Measurements from ENCODE around the gene AFDN. TPM values are rescaled to one million over a fixed set of nuclear protein-coding genes. Genes with fewer than 3 reads are reported as not detected.

AFDN gene
- total RNA-seq, 1 experiment from 2014 or later, result 182 TPM

DNA sequence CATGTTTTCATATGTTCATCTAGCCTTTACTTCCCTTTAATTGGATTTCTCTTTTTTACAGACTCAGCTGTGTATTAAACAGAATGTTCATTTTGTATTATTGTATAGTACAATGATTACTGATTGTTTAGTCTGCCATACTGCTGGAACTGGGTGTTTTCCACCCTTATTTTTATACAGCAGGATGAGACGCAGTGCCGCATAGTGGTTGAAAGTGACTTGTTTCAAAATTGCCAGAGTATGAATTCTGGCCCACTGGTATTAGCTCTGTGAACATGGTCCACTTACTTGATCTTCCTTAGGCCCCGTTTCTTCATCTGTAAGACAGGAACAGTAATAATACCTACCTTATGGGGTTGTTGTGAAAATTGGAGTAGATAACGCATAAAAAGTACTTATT lies 22.1 kb downstream of the AFDN start:
- Mint-ChIP-seq H3K27me3 (ENCODE audit: low read depth) (no peaks in the 10 kb centered on the region), H3K4me1 (peaks cover 78% of the 10 kb centered on the region), H3K4me3 (0 out of 2 replicates have a peak overlapping the region, but pooled peaks have one; percentile 18), H3K9me3 (no peaks in the 10 kb centered on the region), H3K27ac (peak overlapping the region; percentile 100), H3K36me3 (no peaks in the 10 kb centered on the region)
- no peak for DNase-seq (ENCODE audit: low spot score)
- ChIA-PET POLR2A (interaction anchor here (1.0 kb wide), 1 partner anchor 11 kb away, joined by 3 read pairs; no protein-coding TSS in a partner anchor), CTCF (interaction anchor here (1.3 kb wide), 1 partner anchor 12 kb away, joined by 4 read pairs; no protein-coding TSS in a partner anchor)
- no peak for ATAC-seq
- TF ChIP-seq, protein P1, sequence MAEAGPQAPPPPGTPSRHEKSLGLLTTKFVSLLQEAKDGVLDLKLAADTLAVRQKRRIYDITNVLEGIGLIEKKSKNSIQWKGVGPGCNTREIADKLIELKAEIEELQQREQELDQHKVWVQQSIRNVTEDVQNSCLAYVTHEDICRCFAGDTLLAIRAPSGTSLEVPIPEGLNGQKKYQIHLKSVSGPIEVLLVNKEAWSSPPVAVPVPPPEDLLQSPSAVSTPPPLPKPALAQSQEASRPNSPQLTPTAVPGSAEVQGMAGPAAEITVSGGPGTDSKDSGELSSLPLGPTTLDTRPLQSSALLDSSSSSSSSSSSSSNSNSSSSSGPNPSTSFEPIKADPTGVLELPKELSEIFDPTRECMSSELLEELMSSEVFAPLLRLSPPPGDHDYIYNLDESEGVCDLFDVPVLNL (CRISPR knock-in tag; IDR thresholded peaks at IDR 0.05; ENCODE audit: borderline replicate concordance, low read depth), result no peak
- TF ChIP-seq, protein P2, sequence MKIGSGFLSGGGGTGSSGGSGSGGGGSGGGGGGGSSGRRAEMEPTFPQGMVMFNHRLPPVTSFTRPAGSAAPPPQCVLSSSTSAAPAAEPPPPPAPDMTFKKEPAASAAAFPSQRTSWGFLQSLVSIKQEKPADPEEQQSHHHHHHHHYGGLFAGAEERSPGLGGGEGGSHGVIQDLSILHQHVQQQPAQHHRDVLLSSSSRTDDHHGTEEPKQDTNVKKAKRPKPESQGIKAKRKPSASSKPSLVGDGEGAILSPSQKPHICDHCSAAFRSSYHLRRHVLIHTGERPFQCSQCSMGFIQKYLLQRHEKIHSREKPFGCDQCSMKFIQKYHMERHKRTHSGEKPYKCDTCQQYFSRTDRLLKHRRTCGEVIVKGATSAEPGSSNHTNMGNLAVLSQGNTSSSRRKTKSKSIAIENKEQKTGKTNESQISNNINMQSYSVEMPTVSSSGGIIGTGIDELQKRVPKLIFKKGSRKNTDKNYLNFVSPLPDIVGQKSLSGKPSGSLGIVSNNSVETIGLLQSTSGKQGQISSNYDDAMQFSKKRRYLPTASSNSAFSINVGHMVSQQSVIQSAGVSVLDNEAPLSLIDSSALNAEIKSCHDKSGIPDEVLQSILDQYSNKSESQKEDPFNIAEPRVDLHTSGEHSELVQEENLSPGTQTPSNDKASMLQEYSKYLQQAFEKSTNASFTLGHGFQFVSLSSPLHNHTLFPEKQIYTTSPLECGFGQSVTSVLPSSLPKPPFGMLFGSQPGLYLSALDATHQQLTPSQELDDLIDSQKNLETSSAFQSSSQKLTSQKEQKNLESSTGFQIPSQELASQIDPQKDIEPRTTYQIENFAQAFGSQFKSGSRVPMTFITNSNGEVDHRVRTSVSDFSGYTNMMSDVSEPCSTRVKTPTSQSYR (CRISPR knock-in tag; IDR thresholded peaks at IDR 0.05), result no peak
- no peak for TF ChIP-seq SMAD3 (CRISPR knock-in tag; IDR thresholded peaks at IDR 0.05; ENCODE audit: borderline replicate concordance)
- TF ChIP-seq ZBTB21 (CRISPR knock-in tag; IDR thresholded peaks at IDR 0.05; ENCODE audit: borderline replicate concordance), result no peak
- no peak for TF ChIP-seq ZNF317 (CRISPR knock-in tag; IDR thresholded peaks at IDR 0.05; ENCODE audit: borderline replicate concordance, low read depth)
- TF ChIP-seq, protein P3, sequence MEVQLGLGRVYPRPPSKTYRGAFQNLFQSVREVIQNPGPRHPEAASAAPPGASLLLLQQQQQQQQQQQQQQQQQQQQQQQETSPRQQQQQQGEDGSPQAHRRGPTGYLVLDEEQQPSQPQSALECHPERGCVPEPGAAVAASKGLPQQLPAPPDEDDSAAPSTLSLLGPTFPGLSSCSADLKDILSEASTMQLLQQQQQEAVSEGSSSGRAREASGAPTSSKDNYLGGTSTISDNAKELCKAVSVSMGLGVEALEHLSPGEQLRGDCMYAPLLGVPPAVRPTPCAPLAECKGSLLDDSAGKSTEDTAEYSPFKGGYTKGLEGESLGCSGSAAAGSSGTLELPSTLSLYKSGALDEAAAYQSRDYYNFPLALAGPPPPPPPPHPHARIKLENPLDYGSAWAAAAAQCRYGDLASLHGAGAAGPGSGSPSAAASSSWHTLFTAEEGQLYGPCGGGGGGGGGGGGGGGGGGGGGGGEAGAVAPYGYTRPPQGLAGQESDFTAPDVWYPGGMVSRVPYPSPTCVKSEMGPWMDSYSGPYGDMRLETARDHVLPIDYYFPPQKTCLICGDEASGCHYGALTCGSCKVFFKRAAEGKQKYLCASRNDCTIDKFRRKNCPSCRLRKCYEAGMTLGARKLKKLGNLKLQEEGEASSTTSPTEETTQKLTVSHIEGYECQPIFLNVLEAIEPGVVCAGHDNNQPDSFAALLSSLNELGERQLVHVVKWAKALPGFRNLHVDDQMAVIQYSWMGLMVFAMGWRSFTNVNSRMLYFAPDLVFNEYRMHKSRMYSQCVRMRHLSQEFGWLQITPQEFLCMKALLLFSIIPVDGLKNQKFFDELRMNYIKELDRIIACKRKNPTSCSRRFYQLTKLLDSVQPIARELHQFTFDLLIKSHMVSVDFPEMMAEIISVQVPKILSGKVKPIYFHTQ (CRISPR knock-in tag; IDR thresholded peaks at IDR 0.05), result no peak
- TF ChIP-seq, protein P4, sequence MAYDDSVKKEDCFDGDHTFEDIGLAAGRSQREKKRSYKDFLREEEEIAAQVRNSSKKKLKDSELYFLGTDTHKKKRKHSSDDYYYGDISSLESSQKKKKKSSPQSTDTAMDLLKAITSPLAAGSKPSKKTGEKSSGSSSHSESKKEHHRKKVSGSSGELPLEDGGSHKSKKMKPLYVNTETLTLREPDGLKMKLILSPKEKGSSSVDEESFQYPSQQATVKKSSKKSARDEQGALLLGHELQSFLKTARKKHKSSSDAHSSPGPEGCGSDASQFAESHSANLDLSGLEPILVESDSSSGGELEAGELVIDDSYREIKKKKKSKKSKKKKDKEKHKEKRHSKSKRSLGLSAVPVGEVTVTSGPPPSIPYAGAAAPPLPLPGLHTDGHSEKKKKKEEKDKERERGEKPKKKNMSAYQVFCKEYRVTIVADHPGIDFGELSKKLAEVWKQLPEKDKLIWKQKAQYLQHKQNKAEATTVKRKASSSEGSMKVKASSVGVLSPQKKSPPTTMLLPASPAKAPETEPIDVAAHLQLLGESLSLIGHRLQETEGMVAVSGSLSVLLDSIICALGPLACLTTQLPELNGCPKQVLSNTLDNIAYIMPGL (CRISPR knock-in tag; IDR thresholded peaks at IDR 0.05), result no peak
- TF ChIP-seq, protein P5, sequence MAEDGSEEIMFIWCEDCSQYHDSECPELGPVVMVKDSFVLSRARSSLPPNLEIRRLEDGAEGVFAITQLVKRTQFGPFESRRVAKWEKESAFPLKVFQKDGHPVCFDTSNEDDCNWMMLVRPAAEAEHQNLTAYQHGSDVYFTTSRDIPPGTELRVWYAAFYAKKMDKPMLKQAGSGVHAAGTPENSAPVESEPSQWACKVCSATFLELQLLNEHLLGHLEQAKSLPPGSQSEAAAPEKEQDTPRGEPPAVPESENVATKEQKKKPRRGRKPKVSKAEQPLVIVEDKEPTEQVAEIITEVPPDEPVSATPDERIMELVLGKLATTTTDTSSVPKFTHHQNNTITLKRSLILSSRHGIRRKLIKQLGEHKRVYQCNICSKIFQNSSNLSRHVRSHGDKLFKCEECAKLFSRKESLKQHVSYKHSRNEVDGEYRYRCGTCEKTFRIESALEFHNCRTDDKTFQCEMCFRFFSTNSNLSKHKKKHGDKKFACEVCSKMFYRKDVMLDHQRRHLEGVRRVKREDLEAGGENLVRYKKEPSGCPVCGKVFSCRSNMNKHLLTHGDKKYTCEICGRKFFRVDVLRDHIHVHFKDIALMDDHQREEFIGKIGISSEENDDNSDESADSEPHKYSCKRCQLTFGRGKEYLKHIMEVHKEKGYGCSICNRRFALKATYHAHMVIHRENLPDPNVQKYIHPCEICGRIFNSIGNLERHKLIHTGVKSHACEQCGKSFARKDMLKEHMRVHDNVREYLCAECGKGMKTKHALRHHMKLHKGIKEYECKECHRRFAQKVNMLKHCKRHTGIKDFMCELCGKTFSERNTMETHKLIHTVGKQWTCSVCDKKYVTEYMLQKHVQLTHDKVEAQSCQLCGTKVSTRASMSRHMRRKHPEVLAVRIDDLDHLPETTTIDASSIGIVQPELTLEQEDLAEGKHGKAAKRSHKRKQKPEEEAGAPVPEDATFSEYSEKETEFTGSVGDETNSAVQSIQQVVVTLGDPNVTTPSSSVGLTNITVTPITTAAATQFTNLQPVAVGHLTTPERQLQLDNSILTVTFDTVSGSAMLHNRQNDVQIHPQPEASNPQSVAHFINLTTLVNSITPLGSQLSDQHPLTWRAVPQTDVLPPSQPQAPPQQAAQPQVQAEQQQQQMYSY (CRISPR knock-in tag; IDR thresholded peaks at IDR 0.05), result no peak
- TF ChIP-seq RORB (CRISPR knock-in tag; IDR thresholded peaks at IDR 0.05), result no peak
- TF ChIP-seq ZNF121 (CRISPR knock-in tag; IDR thresholded peaks at IDR 0.05), result no peak
- TF ChIP-seq FOXP1 (CRISPR knock-in tag; IDR thresholded peaks at IDR 0.05; ENCODE audit: borderline replicate concordance), result no peak
- no peak for TF ChIP-seq MXD4 (CRISPR knock-in tag; IDR thresholded peaks at IDR 0.05; ENCODE audit: borderline replicate concordance)
- TF ChIP-seq NFATC4 (CRISPR knock-in tag; IDR thresholded peaks at IDR 0.05), result no peak
- TF ChIP-seq, protein P6, sequence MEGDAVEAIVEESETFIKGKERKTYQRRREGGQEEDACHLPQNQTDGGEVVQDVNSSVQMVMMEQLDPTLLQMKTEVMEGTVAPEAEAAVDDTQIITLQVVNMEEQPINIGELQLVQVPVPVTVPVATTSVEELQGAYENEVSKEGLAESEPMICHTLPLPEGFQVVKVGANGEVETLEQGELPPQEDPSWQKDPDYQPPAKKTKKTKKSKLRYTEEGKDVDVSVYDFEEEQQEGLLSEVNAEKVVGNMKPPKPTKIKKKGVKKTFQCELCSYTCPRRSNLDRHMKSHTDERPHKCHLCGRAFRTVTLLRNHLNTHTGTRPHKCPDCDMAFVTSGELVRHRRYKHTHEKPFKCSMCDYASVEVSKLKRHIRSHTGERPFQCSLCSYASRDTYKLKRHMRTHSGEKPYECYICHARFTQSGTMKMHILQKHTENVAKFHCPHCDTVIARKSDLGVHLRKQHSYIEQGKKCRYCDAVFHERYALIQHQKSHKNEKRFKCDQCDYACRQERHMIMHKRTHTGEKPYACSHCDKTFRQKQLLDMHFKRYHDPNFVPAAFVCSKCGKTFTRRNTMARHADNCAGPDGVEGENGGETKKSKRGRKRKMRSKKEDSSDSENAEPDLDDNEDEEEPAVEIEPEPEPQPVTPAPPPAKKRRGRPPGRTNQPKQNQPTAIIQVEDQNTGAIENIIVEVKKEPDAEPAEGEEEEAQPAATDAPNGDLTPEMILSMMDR (IDR thresholded peaks at IDR 0.05), result no peak
- no peak for TF ChIP-seq JAZF1 (CRISPR knock-in tag; IDR thresholded peaks at IDR 0.05)
- no peak for TF ChIP-seq ETV6 (CRISPR knock-in tag; IDR thresholded peaks at IDR 0.05)
- TF ChIP-seq, protein P7, sequence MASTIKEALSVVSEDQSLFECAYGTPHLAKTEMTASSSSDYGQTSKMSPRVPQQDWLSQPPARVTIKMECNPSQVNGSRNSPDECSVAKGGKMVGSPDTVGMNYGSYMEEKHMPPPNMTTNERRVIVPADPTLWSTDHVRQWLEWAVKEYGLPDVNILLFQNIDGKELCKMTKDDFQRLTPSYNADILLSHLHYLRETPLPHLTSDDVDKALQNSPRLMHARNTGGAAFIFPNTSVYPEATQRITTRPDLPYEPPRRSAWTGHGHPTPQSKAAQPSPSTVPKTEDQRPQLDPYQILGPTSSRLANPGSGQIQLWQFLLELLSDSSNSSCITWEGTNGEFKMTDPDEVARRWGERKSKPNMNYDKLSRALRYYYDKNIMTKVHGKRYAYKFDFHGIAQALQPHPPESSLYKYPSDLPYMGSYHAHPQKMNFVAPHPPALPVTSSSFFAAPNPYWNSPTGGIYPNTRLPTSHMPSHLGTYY (CRISPR knock-in tag; IDR thresholded peaks at IDR 0.05), result no peak
- no peak for TF ChIP-seq GABPB1 (CRISPR knock-in tag; IDR thresholded peaks at IDR 0.05)
- TF ChIP-seq FOXJ3 (CRISPR knock-in tag; IDR thresholded peaks at IDR 0.05; ENCODE audit: borderline replicate concordance), result no peak
